Rectal smooth muscle tissue (tissue), 1 donor: ENCODE data around the gene P3H2.

Source experiments
- H3K27ac ChIP-seq: one replicate; pipeline ENCODE4 v1.7.0; 2013; ENCODE audit warnings: low read depth, low read length, inconsistent platforms
- H3K27me3 ChIP-seq: one replicate; pipeline ENCODE4 v1.7.0; 2013; ENCODE audit warnings: low read length; ENCODE audit not compliant: control insufficient read depth, insufficient read depth
- H3K36me3 ChIP-seq: one replicate; pipeline ENCODE4 v1.7.0; 2013; ENCODE audit warnings: low read length; ENCODE audit not compliant: control insufficient read depth, insufficient read depth
- H3K4me1 ChIP-seq: one replicate; pipeline ENCODE4 v1.7.0; 2013; ENCODE audit warnings: low read length; ENCODE audit not compliant: control insufficient read depth, insufficient read depth
- H3K4me3 ChIP-seq: one replicate; pipeline ENCODE4 v1.7.0; 2013; ENCODE audit warnings: low read length
- H3K9ac ChIP-seq: one replicate; pipeline ENCODE4 v1.7.0; 2013; ENCODE audit warnings: low read length

Gene P3H2

GRCh38 chr3:190121383-190121782, 686 bp upstream of the P3H2 start:
- Histone ChIP-seq H3K9ac (no peak overlapping the region), H3K4me1 (peaks cover 11% of the 10 kb centered on the region), H3K27ac (peak overlapping the region; percentile 48), H3K4me3 (no peak overlapping the region), H3K36me3 (no peaks in the 10 kb centered on the region), H3K27me3 (no peaks in the 10 kb centered on the region)

GRCh38 chr3:190121061-190121377, 322 bp upstream of the P3H2 start:
- peak overlapping the region; percentile 63 for H3K4me3 ChIP-seq
- H3K36me3 ChIP-seq, result no peaks in the 10 kb centered on the region
- H3K27ac ChIP-seq, result peak overlapping the region; percentile 34
- no peak overlapping the region for H3K9ac ChIP-seq
- no peaks in the 10 kb centered on the region for H3K27me3 ChIP-seq
- peaks cover 11% of the 10 kb centered on the region for H3K4me1 ChIP-seq

- peak overlapping the region; percentile 86 for H3K27ac ChIP-seq
These were observed 1.0 kb downstream of the P3H2 start for GRCh38 chr3:190119461-190120268.

GRCh38 chr3:190118438-190118837, 2.3 kb downstream of the P3H2 start:
- H3K36me3 ChIP-seq, result no peaks in the 10 kb centered on the region
- H3K27me3 ChIP-seq, result no peaks in the 10 kb centered on the region
- H3K4me3 ChIP-seq, result peak overlapping the region; percentile 2
- no peak overlapping the region for H3K27ac ChIP-seq
- peaks cover 11% of the 10 kb centered on the region for H3K4me1 ChIP-seq
- no peak overlapping the region for H3K9ac ChIP-seq

More at GRCh38 chr3:190119461-190120268, 1.0 kb downstream of the P3H2 start:
- no peaks in the 10 kb centered on the region for H3K36me3 ChIP-seq
- H3K9ac ChIP-seq, result no peak overlapping the region
- H3K4me3 ChIP-seq, result peak overlapping the region; percentile 63
- H3K4me1 ChIP-seq, result peaks cover 11% of the 10 kb centered on the region
- no peaks in the 10 kb centered on the region for H3K27me3 ChIP-seq

GRCh38 chr3:190117981-190118380, 2.7 kb downstream of the P3H2 start:
- Histone ChIP-seq H3K4me3 (peak overlapping the region; percentile 2), H3K9ac (no peak overlapping the region), H3K27me3 (no peaks in the 10 kb centered on the region), H3K27ac (peak overlapping the region; percentile 51), H3K4me1 (peaks cover 11% of the 10 kb centered on the region), H3K36me3 (no peaks in the 10 kb centered on the region)

GRCh38 chr3:190116551-190117067, 4.1 kb downstream of the P3H2 start:
- no peaks in the 10 kb centered on the region for H3K27me3 ChIP-seq
- H3K4me3 ChIP-seq, result no peak overlapping the region
- peaks cover 9% of the 10 kb centered on the region for H3K4me1 ChIP-seq
- no peak overlapping the region for H3K9ac ChIP-seq
- H3K36me3 ChIP-seq, result no peaks in the 10 kb centered on the region
- no peak overlapping the region for H3K27ac ChIP-seq

GRCh38 chr3:190110826-190111225, 9.9 kb downstream of the P3H2 start:
- Histone ChIP-seq H3K4me1 (no peaks in the 10 kb centered on the region), H3K4me3 (no peak overlapping the region), H3K27ac (no peak overlapping the region), H3K9ac (no peak overlapping the region), H3K36me3 (no peaks in the 10 kb centered on the region), H3K27me3 (no peaks in the 10 kb centered on the region)

- no peak overlapping the region for H3K27ac ChIP-seq
- H3K27me3 ChIP-seq, result no peaks in the 10 kb centered on the region
- H3K36me3 ChIP-seq, result no peaks in the 10 kb centered on the region
- no peak overlapping the region for H3K4me3 ChIP-seq
- no peaks in the 10 kb centered on the region for H3K4me1 ChIP-seq
- H3K9ac ChIP-seq, result no peak overlapping the region
These were observed 11.3 kb downstream of the P3H2 start for GRCh38 chr3:190109441-190109840.

GRCh38 chr3:190108804-190109203, 11.9 kb downstream of the P3H2 start:
- H3K27ac ChIP-seq, result no peak overlapping the region
- no peaks in the 10 kb centered on the region for H3K27me3 ChIP-seq
- no peak overlapping the region for H3K4me3 ChIP-seq
- no peaks in the 10 kb centered on the region for H3K4me1 ChIP-seq
- no peak overlapping the region for H3K9ac ChIP-seq
- H3K36me3 ChIP-seq, result no peaks in the 10 kb centered on the region

- Histone ChIP-seq H3K4me1 (peaks cover 8% of the 10 kb centered on the region), H3K4me3 (no peak overlapping the region), H3K27ac (no peak overlapping the region), H3K36me3 (no peaks in the 10 kb centered on the region), H3K9ac (no peak overlapping the region), H3K27me3 (no peaks in the 10 kb centered on the region)
These were observed 14.8 kb downstream of the P3H2 start for GRCh38 chr3:190105876-190106275.

- H3K9ac ChIP-seq, result no peak overlapping the region
- peak overlapping the region; percentile 42 for H3K4me3 ChIP-seq
- no peaks in the 10 kb centered on the region for H3K27me3 ChIP-seq
- peaks cover 12% of the 10 kb centered on the region for H3K4me1 ChIP-seq
- peak overlapping the region; percentile 88 for H3K27ac ChIP-seq
- no peaks in the 10 kb centered on the region for H3K36me3 ChIP-seq
These were observed 19.2 kb downstream of the P3H2 start for GRCh38 chr3:190101320-190102011.

- Histone ChIP-seq H3K27ac (no peak overlapping the region), H3K36me3 (no peaks in the 10 kb centered on the region), H3K4me1 (peaks cover 19% of the 10 kb centered on the region), H3K27me3 (no peaks in the 10 kb centered on the region), H3K4me3 (no peak overlapping the region), H3K9ac (no peak overlapping the region)
These were observed 21.6 kb downstream of the P3H2 start for GRCh38 chr3:190099099-190099498.
